ENCODE data around the gene ANKRD55.

DNA sequence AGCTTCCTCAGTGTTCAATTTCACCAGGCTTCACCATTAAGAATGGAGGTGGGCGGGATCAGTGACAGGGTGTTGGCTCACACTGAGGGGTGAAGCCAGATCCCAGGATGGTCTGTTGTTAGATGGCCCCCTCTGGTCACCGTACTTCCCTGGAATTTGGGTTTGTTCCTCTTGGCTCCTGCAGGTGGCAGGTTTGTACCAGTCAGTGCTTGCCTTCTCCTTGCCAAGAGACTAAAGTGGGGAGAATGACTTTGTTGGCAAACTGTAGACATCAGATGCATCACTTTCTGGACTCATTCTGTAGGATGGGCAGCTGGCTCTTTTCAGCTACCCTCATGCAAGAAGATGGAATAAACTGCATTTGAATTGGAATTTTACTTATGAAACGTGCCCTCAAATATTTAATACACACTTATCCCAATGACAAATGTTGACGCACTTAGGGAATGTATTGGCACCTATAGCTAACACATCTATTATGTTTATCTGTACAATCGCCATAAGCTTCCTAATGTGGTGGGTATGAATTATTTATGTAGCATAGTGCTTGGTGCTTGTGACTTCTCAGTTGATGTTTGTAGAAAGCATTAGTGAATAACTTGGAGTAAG, 31.4 kb upstream of the ANKRD55 start:
- TF ChIP-seq EZH2 (IDR thresholded peaks at IDR 0.05; ENCODE audit: insufficient read depth, low read length), result no peak
- TF ChIP-seq, protein P1, sequence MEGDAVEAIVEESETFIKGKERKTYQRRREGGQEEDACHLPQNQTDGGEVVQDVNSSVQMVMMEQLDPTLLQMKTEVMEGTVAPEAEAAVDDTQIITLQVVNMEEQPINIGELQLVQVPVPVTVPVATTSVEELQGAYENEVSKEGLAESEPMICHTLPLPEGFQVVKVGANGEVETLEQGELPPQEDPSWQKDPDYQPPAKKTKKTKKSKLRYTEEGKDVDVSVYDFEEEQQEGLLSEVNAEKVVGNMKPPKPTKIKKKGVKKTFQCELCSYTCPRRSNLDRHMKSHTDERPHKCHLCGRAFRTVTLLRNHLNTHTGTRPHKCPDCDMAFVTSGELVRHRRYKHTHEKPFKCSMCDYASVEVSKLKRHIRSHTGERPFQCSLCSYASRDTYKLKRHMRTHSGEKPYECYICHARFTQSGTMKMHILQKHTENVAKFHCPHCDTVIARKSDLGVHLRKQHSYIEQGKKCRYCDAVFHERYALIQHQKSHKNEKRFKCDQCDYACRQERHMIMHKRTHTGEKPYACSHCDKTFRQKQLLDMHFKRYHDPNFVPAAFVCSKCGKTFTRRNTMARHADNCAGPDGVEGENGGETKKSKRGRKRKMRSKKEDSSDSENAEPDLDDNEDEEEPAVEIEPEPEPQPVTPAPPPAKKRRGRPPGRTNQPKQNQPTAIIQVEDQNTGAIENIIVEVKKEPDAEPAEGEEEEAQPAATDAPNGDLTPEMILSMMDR (IDR thresholded peaks at IDR 0.05; ENCODE audit: insufficient read depth, low read depth, low read length), result peak; percentile 48
